COR-L47 (cell line): Measurements from ENCODE around the gene FHIT.
"Not testable (repeated sequence)": the region's sequence is repeated elsewhere in the genome, so short reads cannot be mapped to it uniquely, and the experiment has no call there.

Experiments used
- DNase-seq: peaks from one replicate; lab custom pipeline; 2025; lab: John Stamatoyannopoulos, UW

The FHIT gene

DNA sequence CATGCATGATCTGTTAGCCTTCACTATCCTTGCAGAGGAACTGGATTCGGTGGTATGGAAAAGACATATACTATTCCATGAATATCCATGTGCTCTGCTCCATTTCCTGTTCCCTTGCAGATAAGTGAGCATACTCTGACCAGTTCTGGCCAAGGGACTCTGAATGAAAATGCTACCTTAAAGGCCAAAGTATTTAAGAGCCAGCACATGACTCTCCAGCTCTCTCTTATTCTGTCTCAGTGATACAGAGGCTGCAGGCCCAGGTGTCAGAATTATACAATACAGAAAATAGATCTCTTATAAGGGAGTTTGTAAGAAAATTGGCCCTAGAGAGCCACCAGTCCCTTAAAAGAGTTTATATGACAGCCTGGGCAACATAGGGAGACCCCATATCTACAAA is 1421.7 kb downstream of the FHIT start:
- no peak for DNase-seq

DNA sequence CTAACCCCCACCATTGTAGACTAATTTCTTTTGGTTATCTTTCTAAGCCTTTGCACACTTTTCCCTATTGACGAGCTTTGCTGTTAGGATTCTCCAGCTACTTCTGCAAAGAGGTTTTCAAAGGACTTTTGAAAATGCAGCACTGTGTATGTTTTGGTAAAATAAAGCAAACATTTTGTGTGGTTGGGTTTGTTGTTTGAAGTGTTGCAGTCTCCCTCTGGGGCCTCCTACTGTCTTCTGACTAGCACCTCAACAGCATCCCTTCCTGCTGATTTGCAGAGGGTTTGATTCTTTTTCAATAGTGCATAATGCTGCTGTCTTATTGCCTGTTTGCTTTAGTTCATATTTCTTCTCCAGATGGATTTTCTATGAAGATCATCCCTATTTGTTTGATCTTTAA is 1426.4 kb downstream of the FHIT start:
- no peak for DNase-seq

DNA sequence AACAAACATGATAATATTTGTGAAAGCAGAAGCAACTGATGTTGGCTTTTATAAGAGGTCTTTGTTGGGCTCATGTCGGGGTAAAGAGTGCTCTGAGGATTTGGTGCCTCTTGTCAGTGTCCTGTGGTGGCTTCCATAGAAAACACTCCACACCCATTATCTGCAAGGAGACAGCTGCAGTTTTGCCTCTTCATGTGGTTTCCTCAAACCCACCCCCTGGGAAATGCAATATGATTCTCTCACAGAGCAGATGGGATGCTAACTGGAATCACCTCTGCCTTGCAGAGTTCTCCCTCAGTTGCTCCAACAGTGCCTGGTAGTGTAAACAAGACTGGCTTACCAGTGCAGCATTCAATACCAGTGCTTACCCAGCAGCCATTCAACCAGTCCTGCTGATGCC is 1430.0 kb downstream of the FHIT start:
- DNase-seq: no peak

DNA sequence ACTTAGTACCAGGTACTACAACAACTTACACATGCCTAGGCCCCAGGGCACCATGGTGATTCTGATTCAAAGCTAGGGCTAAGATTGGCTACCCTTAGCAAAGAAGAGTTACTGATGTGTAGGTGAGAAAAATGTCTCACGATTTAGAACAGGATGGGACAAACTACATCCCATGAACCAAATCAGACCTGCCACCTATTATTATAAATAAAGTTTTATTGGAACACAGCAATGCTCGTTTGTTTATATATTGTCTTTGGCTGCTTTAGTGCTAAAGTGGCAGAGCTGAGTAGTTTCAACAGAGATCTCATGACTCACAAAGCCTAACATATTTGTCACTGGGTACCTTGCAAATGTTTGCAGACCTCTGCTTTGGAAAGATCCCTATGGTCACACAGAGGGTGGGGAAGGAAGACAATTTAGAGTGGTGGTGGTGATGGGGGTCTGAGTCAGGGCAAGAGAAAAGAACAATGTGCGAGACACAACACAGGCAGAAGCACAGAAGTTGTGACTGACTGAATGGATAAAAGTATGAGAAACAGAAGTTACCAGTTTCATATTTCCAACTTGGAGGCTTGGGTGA is 1430.8 kb downstream of the FHIT start:
- no peak for DNase-seq

DNA sequence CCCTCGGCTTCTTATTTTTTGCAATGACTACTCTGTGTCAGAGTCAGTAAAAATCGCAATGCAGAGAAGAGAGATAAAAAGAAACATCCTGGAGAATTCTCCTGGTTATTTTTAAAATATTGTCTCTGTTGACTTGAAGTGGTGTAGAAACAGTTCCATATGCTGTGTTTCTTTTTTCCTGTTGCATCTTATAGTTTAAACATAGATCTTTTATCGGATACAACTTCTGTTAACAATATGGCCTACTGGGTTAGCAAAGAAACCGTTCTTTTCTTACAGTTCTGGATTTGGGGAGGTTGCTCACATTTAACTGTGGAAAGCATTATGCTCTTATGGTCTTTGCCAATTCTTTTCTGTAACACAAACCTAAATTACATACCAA is 1432.3 kb downstream of the FHIT start:
- no peak for DNase-seq

DNA sequence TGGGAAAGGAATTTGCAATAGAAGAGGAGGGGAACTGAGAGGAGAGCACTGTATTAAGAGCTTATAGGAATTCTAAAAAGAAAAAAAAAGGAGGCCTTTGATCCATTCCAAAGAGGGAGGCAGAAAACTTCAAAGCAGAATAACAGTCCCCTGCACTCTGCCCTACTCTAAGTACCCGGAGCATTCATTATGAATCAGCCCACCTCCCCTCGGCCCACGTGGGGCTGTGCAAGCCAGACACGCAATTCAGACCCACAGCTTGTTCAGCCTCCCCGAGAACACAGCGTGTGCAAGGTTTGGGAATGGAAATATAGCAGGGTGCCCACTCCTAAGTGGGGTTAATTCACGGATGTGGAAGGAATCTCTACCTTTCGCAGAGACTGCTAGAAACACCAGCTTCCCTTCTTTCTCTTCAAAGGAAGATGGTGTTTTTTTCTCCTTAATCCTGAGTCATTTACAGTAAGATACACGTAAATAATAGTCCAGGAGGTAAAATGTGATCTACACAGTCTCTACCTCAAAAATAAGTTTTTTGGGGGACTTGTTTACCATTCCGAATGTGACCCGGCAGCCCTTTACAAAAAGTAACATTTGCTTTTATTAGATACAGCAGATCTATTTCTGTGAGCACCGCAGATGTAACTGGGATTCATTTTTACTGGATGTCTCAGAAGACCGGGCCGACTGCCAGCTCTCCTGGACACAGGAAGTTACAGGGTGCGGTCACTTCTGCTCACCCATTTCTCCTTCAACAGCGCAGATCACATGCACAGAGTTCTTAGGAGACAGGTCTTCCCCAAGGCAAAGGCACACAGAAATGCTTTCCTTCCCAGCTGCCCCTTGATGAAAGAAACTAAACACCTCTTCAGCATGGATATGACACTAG is 1433.0 kb downstream of the FHIT start:
- DNase-seq: peak; percentile 32

DNA sequence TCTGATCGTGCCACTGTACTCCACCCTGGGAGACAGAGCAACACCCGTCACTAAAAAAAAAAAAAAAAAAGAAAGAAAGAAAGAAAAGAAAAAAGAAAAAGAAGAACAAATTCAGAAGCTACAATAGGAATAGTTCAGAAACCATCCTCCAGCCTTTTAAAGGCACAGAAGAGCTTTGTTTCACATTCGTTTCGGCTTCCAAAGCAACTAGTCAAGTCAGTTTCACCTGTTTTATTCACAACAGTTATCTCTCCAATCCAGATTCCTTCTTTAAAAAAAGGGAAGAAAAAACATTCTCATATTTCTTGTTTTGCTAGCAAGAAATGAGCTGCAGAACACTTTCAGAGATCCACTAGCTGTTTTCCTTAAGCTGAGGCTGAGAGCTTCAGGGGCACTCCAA is 1433.7 kb downstream of the FHIT start:
- DNase-seq: no peak

DNA sequence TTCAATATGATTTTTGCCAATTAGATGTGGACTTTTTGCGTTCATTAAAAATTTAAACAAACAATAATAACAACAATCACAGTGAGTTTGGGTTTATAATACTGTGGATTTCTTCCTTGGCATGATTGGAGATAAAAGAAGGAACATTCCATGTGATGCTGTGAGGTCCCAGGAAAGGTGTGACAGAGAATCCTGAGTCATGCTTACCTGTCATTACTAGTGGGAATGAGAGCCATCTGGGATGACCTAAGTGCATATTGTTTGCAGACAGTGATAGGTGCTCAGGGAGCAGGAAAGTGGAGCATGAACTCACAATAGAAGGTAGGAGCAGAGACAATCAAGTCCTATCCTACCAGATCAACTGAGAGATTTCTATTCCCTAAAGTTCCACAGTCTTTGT is 1434.9 kb downstream of the FHIT start:
- no peak for DNase-seq

DNA sequence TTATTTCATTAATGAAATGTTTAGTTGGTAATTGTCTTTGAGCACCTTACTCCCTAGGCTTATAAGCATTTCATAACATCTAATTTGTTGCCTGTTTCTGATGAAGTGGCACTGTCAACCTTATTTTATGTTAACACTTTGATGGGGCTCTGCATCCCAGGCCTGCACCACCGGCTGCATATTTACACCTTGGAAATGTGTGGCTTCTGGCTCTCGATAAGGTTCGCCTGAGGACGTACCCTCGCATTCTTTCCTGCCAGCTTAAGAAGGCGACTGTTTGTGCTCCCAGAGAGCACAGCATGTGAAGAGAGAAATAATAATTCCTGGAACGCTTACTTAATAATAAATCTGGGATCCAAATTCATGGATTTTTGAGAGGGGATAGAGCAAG is 1438.1 kb downstream of the FHIT start:
- DNase-seq: no peak

DNA sequence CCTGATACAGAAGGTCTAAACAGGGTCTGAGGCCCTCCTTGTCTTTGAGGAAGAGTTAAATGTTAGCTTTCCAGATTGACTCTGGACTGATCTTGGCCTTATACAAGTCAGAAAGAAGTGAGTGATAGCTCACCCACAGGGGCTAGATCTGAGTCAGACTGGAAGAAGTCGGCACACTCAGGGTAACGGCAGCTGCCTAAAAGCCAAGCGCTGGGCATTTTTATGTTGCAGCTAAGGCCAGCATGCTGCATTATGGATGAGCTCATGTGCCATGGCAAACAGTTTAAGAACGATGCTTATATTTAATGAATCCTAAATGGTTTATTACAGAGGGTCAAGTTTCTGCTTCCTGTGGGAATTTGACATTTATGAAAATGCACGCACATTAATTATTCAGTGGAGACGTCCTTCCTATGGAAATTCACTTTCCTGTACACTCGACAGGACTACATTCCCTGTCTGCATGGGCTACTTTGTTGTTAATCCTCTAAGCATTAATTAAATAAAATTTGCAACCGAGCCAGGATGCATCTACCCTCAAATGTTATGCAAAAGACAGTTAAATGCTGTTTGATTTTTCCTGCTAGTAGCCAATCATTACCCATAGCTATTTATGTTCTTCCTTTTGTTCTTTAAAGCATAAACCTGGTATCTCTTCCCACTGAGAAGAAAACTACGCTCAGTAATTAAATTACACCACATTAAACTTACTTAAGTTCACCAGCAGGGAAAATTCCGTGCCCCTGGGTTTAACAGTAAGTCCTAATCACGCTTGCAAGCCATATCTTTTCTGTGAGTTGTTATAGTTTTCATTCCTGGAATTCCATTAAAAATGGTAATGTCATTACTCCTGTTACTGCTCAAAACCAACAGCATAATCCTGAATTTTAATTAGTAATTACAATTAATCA is 1438.8 kb downstream of the FHIT start:
- no peak for DNase-seq

DNA sequence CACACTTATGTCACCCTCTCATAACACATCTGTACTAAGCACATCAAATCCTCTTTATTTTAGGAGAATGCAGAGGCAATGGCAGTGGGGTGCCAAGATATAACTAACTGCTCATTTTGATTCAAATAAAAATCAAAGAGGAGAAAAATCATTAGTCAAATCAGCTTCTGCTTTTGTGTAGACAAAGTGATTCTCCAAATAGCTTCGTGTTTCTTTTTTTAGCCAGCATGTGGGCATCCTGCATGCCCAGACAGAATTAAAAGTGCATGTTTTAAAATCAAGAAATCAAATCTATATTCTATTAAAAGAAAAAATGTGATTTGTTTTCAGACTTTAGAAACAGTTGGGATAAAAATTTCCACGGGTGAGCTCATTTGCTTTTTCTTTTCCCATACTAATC is 1440.1 kb downstream of the FHIT start:
- DNase-seq: no peak

DNA sequence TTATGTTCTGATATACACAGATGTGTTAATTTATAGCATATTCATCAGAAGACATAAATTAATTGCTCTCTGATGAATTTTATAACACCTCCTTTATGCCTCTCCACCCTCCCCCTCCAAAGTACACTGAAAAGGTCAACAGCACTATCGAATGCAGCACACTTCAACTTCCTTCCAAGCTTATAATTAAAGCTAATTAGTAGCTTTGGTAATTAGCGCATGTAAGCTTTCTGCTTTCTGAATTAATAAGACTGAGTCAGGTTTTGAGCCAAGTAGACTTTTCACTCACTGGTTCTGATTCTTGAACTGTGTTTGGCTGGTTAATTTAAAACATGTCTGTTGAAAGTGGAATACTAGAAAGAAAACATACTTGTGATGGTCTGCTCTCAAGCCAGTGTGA is 1440.6 kb downstream of the FHIT start:
- DNase-seq: peak; percentile 53

DNA sequence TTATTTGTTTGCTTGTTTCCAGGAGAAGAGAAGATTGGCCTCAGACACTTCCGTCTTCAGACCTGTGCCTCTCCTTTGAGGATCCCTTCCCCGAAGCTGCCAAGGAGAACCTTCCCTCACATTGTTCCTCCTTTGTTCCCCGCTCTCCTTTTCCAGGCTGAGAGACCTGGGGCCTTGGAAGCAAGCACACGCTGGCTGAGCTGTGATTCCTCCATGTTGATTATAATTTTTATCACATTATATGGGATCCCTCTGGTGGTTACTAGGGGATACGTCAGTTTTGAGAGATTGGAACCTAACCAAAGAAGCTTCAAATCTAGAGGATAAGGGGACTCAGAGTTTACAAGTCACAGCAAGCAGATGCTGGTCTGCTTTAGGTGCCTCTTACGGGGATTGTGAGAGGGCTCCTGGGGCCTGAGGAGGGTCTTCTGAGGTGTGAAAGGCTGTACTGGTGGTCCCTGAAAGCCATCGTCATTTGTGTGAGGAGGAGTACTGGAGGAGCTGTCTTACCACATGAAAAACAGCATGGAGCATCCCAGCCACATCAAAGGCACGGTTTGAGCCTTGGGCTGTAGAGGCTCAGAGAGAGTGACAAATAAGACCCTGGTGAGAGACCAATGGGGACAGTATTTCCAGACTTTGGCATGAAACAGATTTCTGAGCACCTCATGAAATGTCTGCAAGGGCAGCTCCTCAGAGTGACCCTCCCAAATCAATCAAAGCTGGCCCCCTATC is 1441.4 kb downstream of the FHIT start:
- no peak for DNase-seq

DNA sequence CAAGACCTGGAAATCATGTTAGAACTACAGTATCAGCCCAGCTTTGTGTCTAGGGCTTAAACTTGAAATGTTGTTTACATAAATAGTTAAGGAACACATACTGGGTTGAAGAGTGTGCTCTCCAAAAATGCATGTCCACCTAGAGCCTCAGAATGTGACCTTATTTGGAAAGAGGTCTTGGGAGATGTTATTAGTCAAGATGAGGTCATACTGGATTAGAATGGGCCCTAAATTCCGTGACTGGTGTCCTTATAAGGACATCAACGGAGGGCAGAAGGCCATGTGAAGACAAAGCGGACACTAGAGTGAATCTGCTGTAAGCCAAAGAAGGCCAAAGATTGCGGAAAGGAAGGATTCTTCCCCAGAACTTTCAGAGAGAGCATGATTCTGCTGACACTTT is 1442.2 kb downstream of the FHIT start:
- DNase-seq: no peak

DNA sequence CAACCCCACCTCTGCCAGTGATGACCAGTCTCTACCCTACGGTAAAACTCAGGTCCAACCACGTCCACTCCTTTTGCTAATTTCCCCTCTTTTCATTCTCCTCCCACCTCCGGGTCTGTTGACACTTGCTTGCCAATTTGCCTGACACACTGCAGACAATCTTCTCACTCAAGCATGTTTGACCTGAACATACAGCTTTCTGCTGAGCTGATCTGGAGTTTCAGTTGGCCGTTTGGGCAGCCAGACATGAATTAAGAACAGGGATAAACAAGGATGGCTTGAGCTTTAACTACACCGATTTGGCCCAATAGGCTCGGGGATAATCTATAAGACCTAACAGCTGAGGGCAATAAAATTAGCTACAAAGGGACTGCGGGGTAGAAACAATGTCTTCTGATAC is 1442.8 kb downstream of the FHIT start:
- no peak for DNase-seq

DNA sequence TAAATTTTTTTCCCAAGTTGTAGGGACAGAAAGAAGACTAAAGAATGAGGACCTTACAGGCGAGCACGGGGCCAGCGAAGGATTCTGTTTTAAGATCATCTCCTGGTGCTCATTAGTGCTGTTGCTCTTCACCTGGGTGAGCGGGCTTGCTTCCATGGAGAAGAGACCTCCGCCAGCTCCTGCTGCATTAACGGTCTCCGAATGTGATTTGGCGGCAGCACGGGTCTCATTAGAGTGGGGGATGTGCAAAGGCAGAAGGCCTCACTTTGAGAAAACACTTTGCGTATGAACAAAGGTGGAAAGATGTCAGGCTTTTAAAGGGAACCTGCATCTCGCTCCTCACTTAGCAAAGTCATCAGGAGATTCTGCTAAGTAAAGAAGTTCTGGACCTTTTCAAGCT is 1448.0 kb downstream of the FHIT start:
- DNase-seq: no peak

DNA sequence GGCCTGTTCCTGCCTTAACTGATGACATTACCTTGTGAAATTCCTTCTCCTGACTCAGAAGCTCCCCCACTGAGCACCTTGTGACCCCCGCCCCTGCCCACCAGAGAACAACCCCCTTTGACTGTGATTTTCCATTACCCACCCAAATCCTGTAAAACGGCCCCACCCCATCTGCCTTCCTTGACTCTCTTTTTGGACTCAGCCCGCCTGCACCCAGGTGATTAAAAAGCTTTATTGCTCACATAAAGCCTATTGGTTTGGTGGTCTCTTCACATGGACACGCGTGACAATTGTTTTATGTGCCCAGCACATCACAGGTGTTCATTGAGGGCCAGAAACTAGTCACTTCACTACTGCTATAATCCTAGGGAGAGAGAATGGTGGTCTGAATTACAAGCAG is 1448.8 kb downstream of the FHIT start:
- DNase-seq: not testable (repeated sequence)

DNA sequence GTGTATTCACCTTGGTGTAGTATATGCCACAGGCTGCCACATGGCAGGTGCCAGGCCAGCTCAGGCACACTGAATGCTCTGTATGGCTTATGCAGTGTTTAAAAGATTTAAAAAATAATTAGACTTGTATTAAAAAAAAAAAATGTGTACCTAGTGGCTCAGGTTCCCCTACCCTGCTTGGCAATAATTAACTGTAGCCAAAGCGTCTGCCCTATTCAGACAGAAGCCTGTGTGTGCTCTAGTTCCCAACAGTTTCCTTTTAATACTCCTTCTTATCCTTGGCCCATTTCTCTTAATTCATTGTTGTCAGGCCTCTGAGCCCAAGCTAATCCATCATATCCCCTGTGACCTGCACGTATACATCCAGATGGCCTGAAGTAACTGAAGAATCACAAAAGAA is 1449.2 kb downstream of the FHIT start:
- DNase-seq: no peak

DNA sequence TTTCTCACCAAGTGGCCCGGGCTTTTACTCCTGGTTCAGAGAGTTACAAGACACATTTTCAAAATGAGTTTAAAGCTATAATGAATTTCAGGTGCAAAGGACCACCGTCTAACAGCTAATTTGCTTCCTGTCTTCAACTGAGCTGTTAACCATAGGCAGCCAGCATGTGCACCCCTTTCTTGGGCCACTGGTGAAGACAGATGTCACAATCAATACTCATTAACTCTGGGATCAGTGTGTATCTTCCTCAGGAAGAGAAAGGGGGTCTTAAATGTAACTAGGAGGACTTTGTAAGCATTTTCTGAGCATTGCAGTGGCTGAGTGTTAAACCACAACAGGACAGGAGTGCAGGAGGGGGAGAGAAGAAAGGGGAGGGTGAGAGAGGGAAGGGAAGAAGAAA is 1450.8 kb downstream of the FHIT start:
- no peak for DNase-seq

DNA sequence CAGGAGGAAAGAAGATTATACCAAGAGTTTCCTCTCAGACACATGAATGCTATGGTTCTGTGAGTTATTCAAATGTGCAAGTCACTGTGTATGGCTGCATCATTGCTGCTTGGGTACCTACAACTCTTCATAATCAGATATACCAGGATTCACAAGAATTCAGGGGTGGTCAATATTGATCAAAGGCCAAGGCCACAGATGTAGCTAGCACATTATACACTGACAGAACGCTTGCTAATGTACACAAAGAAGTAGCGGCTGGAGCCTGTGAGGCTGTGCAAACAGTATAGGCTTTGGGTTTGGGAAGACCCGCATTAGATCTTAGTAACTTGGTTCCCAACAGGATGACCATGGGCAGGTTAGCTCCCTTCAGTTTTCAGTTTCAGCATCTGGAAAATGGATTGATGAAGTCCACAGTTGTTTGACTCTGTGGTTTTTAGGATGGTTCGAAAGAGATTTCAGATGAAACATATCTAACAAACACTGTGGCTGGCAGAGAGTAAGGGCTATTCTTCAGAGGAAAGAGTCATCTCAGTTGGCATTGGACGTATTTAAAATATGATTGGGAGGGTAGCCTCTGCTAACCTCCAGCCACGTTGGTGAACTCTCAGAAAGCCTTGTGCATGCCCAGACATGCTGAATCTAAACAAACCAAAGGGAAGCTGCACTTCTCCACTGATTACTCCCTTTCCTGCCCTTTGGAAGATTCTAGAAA is 1452.7 kb downstream of the FHIT start:
- DNase-seq: no peak

DNA sequence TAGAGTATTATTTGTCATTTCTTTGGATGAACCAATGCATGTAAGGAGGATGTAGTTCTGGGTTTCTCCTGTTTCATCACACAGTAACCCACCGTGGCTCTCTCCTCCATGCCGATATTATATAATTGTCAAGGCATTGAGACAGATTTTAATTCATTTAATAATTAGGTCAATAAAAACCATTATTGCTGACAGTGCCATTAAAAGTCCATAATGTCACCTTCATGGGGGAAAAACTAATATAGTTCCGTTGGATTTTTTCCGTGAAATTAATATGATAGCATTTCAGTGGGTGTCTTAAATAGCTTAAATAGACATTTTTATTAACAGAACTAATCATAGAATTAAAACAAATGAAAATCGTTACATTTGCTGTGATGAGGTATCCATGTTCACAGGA is 1453.7 kb downstream of the FHIT start:
- no peak for DNase-seq

DNA sequence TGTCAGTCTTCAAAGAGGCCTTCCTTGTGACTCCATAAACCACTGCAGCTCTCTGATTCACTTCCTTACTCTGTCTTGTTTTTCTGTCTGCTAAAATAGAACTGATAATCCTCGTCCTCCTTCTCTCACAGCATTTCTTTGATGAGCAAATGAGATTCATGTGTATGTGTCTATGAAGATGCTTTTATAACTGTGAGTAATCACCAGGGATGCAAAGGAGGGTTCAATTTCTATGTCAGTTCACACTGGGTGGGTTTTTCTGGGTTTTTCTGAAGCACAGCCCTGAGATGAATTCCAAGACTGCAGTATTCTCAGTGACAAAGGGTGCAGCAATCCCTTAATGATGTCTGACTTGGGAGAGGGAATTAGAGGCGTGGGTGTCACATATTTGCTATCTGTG is 1454.8 kb downstream of the FHIT start:
- DNase-seq: no peak
